K562 (cell line): ENCODE data around the gene SLC26A6. TPM values are rescaled to one million over a fixed set of nuclear protein-coding genes. Genes with fewer than 3 reads are reported as not detected.

Experiments
- COPS2 ChIP-seq: fragments of 450-650 bp; conservative IDR thresholded peaks from 2 replicates; pipeline ENCODE4 v1.6.1; 2016; ENCODE audit warnings: mild to moderate bottlenecking, moderate library complexity
- GATA2 ChIP-seq: sonication (generic); formaldehyde crosslinking; IDR thresholded peaks from 2 replicates; pipeline ENCODE4 v1.4.0; 2020; ENCODE audit warnings: mild to moderate bottlenecking, missing genetic modification reagents
- HDAC2 ChIP-seq: fragments of 450-650 bp; IDR thresholded peaks from 2 replicates; pipeline ENCODE4 v1.6.1; 2016; ENCODE audit warnings: mild to moderate bottlenecking
- HMG20B ChIP-seq: fragments of 250-450 bp; sonication (Bioruptor Pico); IDR thresholded peaks from 2 replicates; pipeline ENCODE4 v1.5.0; 2021; ENCODE audit warnings: mild to moderate bottlenecking
- HNRNPLL ChIP-seq: fragments of 200-400 bp; formaldehyde crosslinking; IDR thresholded peaks from 2 replicates; pipeline ENCODE4 v1.6.1; 2017; ENCODE audit warnings: low read length, low read depth, mild to moderate bottlenecking; ENCODE audit not compliant: poor library complexity, severe bottlenecking
- KLF16 ChIP-seq: IDR thresholded peaks from 2 replicates; pipeline ENCODE4 v1.6.1; 2016; ENCODE audit warnings: antibody characterized with exemption
- NFIX ChIP-seq: fragments of 250-450 bp; sonication (Bioruptor Pico); IDR thresholded peaks from 2 replicates; pipeline ENCODE4 v1.4.0; 2020; ENCODE audit warnings: low read depth, mild to moderate bottlenecking, moderate library complexity
- NONO ChIP-seq, 2 experiments: fragments of 200-400 bp in 1 of 2; fragments of 450-650 bp in 1 of 2; formaldehyde crosslinking in 1 of 2; IDR thresholded peaks; 2 replicates each; pipeline ENCODE4 v1.6.1; 2017; ENCODE audit warnings: low read depth in 2 of 2, mild to moderate bottlenecking in 2 of 2, moderate library complexity in 2 of 2, low read length in 1 of 2
- SMAD4 ChIP-seq: fragments of 250-450 bp; sonication (Bioruptor Pico); conservative IDR thresholded peaks from 2 replicates; pipeline ENCODE4 v1.8.0; 2021; ENCODE audit warnings: inconsistent platforms, mild to moderate bottlenecking, moderate library complexity
- TARDBP ChIP-seq: fragments of 450-650 bp; IDR thresholded peaks from 2 replicates; pipeline ENCODE4 v1.6.1; 2016
- ZNF253 ChIP-seq: fragments of 250-450 bp; sonication (Bioruptor Pico); conservative IDR thresholded peaks from 2 replicates; pipeline ENCODE4 v1.6.1; 2021; ENCODE audit warnings: mild to moderate bottlenecking
- ZNF589 ChIP-seq: fragments of 200-800 bp; sonication (Bioruptor generic); IDR thresholded peaks from 2 replicates; pipeline ENCODE4 v1.6.1; 2016; ENCODE audit warnings: low read depth, missing genetic modification characterization, missing compliant biosample characterization
- ZNF644 ChIP-seq: fragments of 200-800 bp; sonication (Bioruptor generic); IDR thresholded peaks from 2 replicates; pipeline ENCODE4 v1.6.1; 2016; ENCODE audit warnings: low read depth, missing genetic modification characterization, missing compliant biosample characterization
- polyA plus RNA-seq, 8 experiments: library from polyadenylated mRNA; depleted of rRNA in 4 of 8; stranded (reverse) in 5 of 8; unstranded in 3 of 8; fragments of >200 nt; fragmentation: Nextera tagmentation in 2 of 8; fragmentation: Illumina TruSeq in 1 of 8; extraction: Ambion mirVana in 2 of 8; extraction: Trizol in 1 of 8; gene quantifications; 2 replicates each; pipeline versions ENCODE4 v1.2.1 to v1.2.3, GENCODE V29; 2011 to 2014; ENCODE audit warnings: inconsistent platforms in 1 of 8, missing spikeins in 1 of 8
- total RNA-seq, 7 experiments: library from RNA; depleted of rRNA in 6 of 7; stranded (reverse); fragments of >200 nt in 6 of 7; fragmentation: Illumina TruSeq in 2 of 7; extraction: Trizol in 2 of 7; gene quantifications; 2 replicates each; pipeline versions ENCODE4 v1.2.1 to v1.2.3, GENCODE V29; 2011 to 2021; ENCODE audit warnings: low replicate concordance in 1 of 7
- TF ChIP-seq, protein P1 (sequence below): sonication (generic); formaldehyde crosslinking; IDR thresholded peaks from 2 replicates; pipeline ENCODE4 v1.8.0; 2023; ENCODE audit warnings: missing genetic modification reagents, mild to moderate bottlenecking, borderline replicate concordance
- TF ChIP-seq, protein P2 (sequence below): sonication (generic); formaldehyde crosslinking; IDR thresholded peaks from 2 replicates; pipeline ENCODE4 v1.5.0; 2020; ENCODE audit warnings: missing genetic modification reagents
- TF ChIP-seq, protein P3 (sequence below): fragments of 200-800 bp; sonication (Bioruptor generic); IDR thresholded peaks from 2 replicates; pipeline ENCODE4 v1.6.1; 2016; ENCODE audit warnings: missing genetic modification characterization, missing compliant biosample characterization

Gene SLC26A6
- total and polyA plus RNA-seq, 9 of the 15 experiments (the other 6 are each of a cell fraction or from before 2014, with no cell fraction given), result 2.1 to 27.2 (median 14.8) TPM

DNA sequence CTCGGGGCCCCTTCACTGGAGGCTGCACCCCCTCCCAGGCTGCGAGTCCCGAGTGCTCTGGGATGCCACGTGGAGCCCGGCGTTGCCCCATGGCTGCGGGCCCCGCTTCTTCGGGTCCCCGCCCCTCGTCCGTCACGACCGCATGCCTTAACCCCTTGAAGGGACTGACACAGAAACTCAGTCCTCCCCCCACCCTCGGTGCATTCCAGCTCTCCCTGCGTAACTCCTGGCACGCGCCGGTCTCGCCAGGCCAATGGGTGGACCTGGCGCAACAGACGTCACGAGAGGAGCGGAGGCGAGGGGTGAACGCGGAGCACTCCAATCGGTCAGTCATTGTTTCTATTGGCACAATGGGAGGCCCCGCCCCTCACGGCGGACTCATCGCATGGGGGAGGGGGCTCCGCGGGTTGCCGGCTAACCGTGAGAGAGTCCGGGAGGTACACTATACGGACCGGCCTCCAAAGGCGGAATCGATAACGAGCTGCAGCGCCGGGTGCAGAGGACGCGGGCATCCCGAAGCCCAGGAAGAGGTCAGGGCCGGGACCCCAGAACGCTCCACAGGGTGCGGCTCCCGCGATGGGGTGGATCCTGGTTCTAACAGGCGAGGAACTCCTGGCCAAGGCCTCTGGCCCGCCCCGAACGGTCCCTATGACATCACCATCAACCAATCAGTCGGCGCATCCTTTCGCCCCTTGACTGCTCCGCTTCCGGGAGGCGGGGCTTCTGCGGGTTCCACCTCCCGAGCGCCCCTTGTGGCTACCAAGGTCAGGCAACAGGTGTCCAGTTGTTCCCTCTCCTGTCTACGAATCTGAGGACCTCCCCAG lies 28.4 kb upstream of the SLC26A6 start (continued):
- TF ChIP-seq, protein P1, sequence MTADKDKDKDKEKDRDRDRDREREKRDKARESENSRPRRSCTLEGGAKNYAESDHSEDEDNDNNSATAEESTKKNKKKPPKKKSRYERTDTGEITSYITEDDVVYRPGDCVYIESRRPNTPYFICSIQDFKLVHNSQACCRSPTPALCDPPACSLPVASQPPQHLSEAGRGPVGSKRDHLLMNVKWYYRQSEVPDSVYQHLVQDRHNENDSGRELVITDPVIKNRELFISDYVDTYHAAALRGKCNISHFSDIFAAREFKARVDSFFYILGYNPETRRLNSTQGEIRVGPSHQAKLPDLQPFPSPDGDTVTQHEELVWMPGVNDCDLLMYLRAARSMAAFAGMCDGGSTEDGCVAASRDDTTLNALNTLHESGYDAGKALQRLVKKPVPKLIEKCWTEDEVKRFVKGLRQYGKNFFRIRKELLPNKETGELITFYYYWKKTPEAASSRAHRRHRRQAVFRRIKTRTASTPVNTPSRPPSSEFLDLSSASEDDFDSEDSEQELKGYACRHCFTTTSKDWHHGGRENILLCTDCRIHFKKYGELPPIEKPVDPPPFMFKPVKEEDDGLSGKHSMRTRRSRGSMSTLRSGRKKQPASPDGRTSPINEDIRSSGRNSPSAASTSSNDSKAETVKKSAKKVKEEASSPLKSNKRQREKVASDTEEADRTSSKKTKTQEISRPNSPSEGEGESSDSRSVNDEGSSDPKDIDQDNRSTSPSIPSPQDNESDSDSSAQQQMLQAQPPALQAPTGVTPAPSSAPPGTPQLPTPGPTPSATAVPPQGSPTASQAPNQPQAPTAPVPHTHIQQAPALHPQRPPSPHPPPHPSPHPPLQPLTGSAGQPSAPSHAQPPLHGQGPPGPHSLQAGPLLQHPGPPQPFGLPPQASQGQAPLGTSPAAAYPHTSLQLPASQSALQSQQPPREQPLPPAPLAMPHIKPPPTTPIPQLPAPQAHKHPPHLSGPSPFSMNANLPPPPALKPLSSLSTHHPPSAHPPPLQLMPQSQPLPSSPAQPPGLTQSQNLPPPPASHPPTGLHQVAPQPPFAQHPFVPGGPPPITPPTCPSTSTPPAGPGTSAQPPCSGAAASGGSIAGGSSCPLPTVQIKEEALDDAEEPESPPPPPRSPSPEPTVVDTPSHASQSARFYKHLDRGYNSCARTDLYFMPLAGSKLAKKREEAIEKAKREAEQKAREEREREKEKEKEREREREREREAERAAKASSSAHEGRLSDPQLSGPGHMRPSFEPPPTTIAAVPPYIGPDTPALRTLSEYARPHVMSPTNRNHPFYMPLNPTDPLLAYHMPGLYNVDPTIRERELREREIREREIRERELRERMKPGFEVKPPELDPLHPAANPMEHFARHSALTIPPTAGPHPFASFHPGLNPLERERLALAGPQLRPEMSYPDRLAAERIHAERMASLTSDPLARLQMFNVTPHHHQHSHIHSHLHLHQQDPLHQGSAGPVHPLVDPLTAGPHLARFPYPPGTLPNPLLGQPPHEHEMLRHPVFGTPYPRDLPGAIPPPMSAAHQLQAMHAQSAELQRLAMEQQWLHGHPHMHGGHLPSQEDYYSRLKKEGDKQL (CRISPR knock-in tag), result 0 out of 2 replicates have a peak, but pooled peaks have one; percentile 48
- TF ChIP-seq KLF16 (no peak), ZNF644 (tag) (no peak), ZNF253 (no peak), GATA2 (no peak), NFIX (CRISPR knock-in tag) (no peak), SMAD4 (CRISPR knock-in tag) (no peak), HDAC2 (no peak; the same call in 1 of the 2 replicates), COPS2 (no peak), HMG20B (CRISPR knock-in tag) (no peak), NONO (IDR thresholded peaks at IDR 0.05; ENCODE audit: low read depth in 2 of 2, low read length in 1 of 2) (peak in 1 of 2 experiments; percentile 27; a peak in 1 of 4 replicates), HNRNPLL (peak; percentile 86), TARDBP (no peak; the same call in 1 of the 2 replicates), ZNF589 (0 out of 2 replicates have a peak, but pooled peaks have one; percentile 41)
- TF ChIP-seq, protein P2, sequence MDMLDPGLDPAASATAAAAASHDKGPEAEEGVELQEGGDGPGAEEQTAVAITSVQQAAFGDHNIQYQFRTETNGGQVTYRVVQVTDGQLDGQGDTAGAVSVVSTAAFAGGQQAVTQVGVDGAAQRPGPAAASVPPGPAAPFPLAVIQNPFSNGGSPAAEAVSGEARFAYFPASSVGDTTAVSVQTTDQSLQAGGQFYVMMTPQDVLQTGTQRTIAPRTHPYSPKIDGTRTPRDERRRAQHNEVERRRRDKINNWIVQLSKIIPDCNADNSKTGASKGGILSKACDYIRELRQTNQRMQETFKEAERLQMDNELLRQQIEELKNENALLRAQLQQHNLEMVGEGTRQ (CRISPR knock-in tag), result 0 out of 2 replicates have a peak, but pooled peaks have one; percentile 15
- TF ChIP-seq, protein P3, sequence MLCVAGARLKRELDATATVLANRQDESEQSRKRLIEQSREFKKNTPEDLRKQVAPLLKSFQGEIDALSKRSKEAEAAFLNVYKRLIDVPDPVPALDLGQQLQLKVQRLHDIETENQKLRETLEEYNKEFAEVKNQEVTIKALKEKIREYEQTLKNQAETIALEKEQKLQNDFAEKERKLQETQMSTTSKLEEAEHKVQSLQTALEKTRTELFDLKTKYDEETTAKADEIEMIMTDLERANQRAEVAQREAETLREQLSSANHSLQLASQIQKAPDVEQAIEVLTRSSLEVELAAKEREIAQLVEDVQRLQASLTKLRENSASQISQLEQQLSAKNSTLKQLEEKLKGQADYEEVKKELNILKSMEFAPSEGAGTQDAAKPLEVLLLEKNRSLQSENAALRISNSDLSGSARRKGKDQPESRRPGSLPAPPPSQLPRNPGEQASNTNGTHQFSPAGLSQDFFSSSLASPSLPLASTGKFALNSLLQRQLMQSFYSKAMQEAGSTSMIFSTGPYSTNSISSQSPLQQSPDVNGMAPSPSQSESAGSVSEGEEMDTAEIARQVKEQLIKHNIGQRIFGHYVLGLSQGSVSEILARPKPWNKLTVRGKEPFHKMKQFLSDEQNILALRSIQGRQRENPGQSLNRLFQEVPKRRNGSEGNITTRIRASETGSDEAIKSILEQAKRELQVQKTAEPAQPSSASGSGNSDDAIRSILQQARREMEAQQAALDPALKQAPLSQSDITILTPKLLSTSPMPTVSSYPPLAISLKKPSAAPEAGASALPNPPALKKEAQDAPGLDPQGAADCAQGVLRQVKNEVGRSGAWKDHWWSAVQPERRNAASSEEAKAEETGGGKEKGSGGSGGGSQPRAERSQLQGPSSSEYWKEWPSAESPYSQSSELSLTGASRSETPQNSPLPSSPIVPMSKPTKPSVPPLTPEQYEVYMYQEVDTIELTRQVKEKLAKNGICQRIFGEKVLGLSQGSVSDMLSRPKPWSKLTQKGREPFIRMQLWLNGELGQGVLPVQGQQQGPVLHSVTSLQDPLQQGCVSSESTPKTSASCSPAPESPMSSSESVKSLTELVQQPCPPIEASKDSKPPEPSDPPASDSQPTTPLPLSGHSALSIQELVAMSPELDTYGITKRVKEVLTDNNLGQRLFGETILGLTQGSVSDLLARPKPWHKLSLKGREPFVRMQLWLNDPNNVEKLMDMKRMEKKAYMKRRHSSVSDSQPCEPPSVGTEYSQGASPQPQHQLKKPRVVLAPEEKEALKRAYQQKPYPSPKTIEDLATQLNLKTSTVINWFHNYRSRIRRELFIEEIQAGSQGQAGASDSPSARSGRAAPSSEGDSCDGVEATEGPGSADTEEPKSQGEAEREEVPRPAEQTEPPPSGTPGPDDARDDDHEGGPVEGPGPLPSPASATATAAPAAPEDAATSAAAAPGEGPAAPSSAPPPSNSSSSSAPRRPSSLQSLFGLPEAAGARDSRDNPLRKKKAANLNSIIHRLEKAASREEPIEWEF, result no peak
